ENCODE measurements around the gene LY86. TPM values are rescaled to one million over a fixed set of nuclear protein-coding genes. Genes with fewer than 3 reads are reported as not detected.
A peak's percentile ranks its signal among the peaks of the same experiment; 100 is the strongest.
"Not testable (repeated sequence)": the region's sequence is repeated elsewhere in the genome, so short reads cannot be mapped to it uniquely, and the experiment has no call there.

The LY86 gene
- total and polyA plus RNA-seq, 3 donors from 2014 or later = 0.87 to 3.5 (median 1.6) TPM

GRCh38 chr6:6610031-6610591 lies 21.6 kb downstream of the LY86 start:
- Histone ChIP-seq H3K4me1 (no peaks in the 10 kb centered on the region), H3K36me3 (ENCODE audit: low read depth, missing control alignments) (no peaks in the 10 kb centered on the region), H3K9me3 (no peaks in the 10 kb centered on the region), H3K27ac (no peak overlapping the region), H3K4me3 (no peak overlapping the region), H3K27me3 (no peaks in the 10 kb centered on the region)
- WGBS, 2 donors = 87 to 94% methylated on average over 10 of the region's 10 CpGs
- TF ChIP-seq, protein P1, sequence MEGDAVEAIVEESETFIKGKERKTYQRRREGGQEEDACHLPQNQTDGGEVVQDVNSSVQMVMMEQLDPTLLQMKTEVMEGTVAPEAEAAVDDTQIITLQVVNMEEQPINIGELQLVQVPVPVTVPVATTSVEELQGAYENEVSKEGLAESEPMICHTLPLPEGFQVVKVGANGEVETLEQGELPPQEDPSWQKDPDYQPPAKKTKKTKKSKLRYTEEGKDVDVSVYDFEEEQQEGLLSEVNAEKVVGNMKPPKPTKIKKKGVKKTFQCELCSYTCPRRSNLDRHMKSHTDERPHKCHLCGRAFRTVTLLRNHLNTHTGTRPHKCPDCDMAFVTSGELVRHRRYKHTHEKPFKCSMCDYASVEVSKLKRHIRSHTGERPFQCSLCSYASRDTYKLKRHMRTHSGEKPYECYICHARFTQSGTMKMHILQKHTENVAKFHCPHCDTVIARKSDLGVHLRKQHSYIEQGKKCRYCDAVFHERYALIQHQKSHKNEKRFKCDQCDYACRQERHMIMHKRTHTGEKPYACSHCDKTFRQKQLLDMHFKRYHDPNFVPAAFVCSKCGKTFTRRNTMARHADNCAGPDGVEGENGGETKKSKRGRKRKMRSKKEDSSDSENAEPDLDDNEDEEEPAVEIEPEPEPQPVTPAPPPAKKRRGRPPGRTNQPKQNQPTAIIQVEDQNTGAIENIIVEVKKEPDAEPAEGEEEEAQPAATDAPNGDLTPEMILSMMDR (IDR thresholded peaks at IDR 0.05) = no peak
- TF ChIP-seq POLR2A (IDR thresholded peaks at IDR 0.05) = no peak
- DNase-seq = no peak
- intact Hi-C loops (cut with DNase I; ENCODE audit: low total_unique reads) = no loop called here

GRCh38 chr6:6611486-6611885 lies 23.0 kb downstream of the LY86 start:
- Histone ChIP-seq H3K27ac (no peak overlapping the region), H3K36me3 (ENCODE audit: low read depth, missing control alignments) (no peaks in the 10 kb centered on the region), H3K4me1 (no peaks in the 10 kb centered on the region), H3K9me3 (no peaks in the 10 kb centered on the region), H3K4me3 (no peak overlapping the region), H3K27me3 (no peaks in the 10 kb centered on the region)
- TF ChIP-seq POLR2A (IDR thresholded peaks at IDR 0.05) = no peak
- TF ChIP-seq, protein P1 (IDR thresholded peaks at IDR 0.05) = no peak
- 69 to 79% methylated on average over 12 of the region's 12 CpGs for WGBS, 2 donors
- intact Hi-C loops (cut with DNase I; ENCODE audit: low total_unique reads) = no loop called here
- no peak for DNase-seq

DNA sequence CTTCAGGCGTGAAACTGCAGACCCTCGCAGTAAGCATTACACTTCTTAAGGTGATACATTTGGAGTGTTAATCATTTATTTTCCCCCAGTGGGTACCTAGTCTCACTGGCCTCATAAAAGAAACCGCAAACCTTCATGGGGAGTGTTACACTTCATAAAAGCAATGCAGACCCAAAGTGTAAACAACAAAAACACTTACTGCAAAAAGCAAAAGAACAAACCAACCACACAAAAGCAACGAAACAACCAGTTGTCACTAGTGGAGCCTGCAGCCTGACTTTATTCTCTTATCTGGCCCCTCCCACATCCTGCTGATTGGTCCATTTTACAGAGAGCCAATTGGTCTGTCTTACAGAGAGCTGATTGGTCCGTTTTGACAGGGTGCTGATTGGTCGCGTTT lies 23.8 kb downstream of the LY86 start:
- H3K9me3 ChIP-seq = no peaks in the 10 kb centered on the region
- WGBS, 2 donors = 73 to 81% methylated on average over 7 of the region's 7 CpGs
- TF ChIP-seq POLR2A (IDR thresholded peaks at IDR 0.05) = no peak
- TF ChIP-seq, protein P1 (IDR thresholded peaks at IDR 0.05) = no peak
- H3K4me3 ChIP-seq = no peak overlapping the region
- intact Hi-C loops (cut with DNase I; ENCODE audit: low total_unique reads) = no loop called here
- H3K36me3 ChIP-seq (ENCODE audit: low read depth, missing control alignments) = no peaks in the 10 kb centered on the region
- H3K27me3 ChIP-seq = no peaks in the 10 kb centered on the region
- peak; percentile 74 for DNase-seq
- no peak overlapping the region for H3K27ac ChIP-seq
- no peaks in the 10 kb centered on the region for H3K4me1 ChIP-seq

GRCh38 chr6:6613103-6613718 lies 24.7 kb downstream of the LY86 start:
- H3K4me3 ChIP-seq = peak overlapping the region in 1 of 2 donors; percentile 49
- H3K36me3 ChIP-seq (ENCODE audit: low read depth, missing control alignments); H3K27ac ChIP-seq; H3K27me3 ChIP-seq; intact Hi-C loops (cut with DNase I; ENCODE audit: low total_unique reads); H3K4me1 ChIP-seq; H3K9me3 ChIP-seq: not testable (repeated sequence)
- peak; percentile 45 for DNase-seq
- 75 to 90% methylated on average over 30 to 43 of the region's 43 CpGs for WGBS, 2 donors

DNA sequence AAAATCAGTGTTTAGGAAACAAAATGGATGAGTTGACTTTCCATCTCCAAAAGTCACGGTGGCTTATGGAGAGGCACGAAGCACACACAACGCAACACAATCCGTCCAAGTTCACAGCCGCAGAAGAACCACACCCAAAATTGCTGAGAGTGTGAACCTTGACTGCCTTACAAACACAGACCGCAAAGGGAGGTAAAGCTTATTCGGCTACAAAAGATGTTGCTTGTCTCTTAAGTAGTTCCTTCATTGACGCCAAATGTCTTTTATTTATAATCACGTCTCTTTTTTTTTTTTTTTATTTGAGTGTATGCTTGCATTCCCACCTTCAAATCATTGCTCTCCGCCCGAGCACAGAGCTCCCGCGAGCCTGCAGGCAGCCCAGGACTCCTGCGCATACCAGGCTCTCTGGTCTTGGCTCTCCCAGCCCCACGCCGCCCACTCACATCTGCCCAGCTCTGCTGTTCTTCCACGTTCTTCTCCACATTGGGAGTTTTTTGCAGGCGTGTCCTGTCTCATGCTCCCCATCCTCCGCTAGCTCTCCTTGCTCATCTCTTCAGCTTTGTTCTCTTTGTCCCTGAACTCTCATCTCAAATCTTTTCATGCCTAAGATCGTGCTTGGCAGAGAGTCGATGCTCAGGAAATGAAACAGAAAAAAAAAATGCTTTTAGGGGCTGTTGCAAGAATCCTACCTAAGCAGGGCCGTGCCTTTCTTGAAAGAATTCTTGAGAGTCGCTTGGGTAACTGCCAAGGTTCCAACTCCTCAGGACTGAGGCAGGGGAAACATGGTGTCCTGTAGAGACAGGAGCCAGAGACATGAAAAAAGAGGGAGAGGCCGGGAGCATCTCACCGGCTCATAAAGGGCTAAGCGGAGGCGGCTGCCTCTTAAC lies 25.8 kb downstream of the LY86 start:
- no peaks in the 10 kb centered on the region for H3K27me3 ChIP-seq
- WGBS, 2 donors = 32 to 40% methylated on average over 27 of the region's 27 CpGs
- no peak overlapping the region for H3K27ac ChIP-seq

More for the DNA sequence above, 25.8 kb downstream of the LY86 start:
- Histone ChIP-seq H3K4me3 (peak overlapping the region in 1 of 2 donors; percentile 49), H3K36me3 (ENCODE audit: low read depth, missing control alignments) (no peaks in the 10 kb centered on the region), H3K4me1 (peaks cover 2% of the 10 kb centered on the region), H3K9me3 (no peaks in the 10 kb centered on the region)
- TF ChIP-seq, protein P1 (IDR thresholded peaks at IDR 0.05) = no peak
- no peak for TF ChIP-seq POLR2A (IDR thresholded peaks at IDR 0.05)
- intact Hi-C loops (cut with DNase I; ENCODE audit: low total_unique reads) = no loop called here
- peak; percentile 41 for DNase-seq

Data from testis (tissue), 3 donors.